GM21717 (cell line): ENCODE measurements around the gene FERMT3.
"Not testable (repeated sequence)": the region's sequence is repeated elsewhere in the genome, so short reads cannot be mapped to it uniquely, and the experiment has no call there.

Experiments used
- ATAC-seq: cut with Tn5 transposase; IDR thresholded peaks from one replicate; pipeline ENCODE4 v1.9.1; 2021; ENCODE audit warnings: mild to moderate bottlenecking, moderate library complexity; ENCODE audit not compliant: unreplicated experiment

The FERMT3 gene

DNA sequence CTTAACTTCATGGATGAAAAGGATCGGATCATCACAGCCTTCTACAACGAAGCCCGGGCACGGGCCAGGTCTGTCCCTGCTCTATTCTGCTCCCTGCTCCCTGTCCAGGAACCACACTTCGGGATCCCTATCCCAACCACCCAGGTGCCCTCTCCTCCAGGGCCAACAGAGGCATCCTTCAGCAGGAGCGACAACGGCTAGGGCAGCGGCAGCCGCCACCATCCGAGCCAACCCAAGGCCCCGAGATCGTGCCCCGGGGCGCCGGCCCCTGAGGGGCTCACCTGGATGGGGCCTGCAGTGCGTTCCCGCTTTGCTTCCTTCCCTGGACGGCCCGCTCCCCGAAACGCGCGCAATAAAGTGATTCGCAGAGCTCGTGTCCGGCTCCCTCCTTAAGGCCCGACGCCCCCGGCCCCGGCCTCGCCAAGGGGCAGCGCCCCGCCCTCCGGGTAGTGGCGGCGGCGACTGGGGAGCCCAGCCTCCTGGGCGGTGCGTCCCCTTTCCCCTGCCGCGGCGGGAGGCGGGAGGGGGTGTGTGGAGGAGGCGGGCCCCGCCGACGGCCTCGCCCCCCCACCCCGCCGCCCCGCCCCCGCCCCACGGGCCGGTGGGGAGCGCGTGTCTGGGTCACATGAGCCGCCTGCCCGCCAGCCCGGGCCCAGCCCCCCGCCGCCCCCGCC lies 27.5 kb downstream of the FERMT3 start, which contains the start of gene VEGFB:
Gene VEGFB (plus strand): TSS at position 672 of the 674 bp plus-strand sequence. CDS start 250 bp downstream, outside the sequence.
- no peak for ATAC-seq

- no peak for ATAC-seq
Observed at GRCh38 chr11:64234647-64235379, 28.3 kb downstream of the FERMT3 start.

DNA sequence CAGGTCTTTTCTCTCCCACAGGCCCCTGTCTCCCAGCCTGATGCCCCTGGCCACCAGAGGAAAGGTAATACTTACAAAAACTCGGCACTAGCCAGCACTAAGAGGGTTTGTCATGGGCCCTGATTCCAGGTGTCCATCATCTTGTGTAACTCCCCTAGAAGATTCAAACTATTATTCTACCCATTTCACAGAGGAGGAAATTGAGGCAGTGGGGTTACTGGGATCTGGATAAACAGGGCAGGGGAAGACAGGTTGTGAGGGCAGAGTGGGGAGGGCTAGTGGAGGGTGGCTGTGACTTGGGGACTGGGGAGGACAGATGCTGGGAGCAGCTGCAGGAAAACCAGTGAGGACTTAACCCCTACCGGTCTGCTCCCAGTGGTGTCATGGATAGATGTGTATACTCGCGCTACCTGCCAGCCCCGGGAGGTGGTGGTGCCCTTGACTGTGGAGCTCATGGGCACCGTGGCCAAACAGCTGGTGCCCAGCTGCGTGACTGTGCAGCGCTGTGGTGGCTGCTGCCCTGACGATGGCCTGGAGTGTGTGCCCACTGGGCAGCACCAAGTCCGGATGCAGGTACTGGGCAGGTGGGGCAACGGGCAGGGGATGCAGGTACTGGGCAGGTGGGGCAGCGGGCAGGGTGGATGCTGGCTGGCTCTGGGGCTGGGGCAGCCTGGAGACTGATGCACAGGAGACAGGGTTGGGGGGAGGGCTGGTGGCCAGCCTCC lies 29.1 kb downstream of the FERMT3 start:
- no peak for ATAC-seq

GRCh38 chr11:64237484-64237951 lies 31.0 kb downstream of the FERMT3 start:
- ATAC-seq: no peak

DNA sequence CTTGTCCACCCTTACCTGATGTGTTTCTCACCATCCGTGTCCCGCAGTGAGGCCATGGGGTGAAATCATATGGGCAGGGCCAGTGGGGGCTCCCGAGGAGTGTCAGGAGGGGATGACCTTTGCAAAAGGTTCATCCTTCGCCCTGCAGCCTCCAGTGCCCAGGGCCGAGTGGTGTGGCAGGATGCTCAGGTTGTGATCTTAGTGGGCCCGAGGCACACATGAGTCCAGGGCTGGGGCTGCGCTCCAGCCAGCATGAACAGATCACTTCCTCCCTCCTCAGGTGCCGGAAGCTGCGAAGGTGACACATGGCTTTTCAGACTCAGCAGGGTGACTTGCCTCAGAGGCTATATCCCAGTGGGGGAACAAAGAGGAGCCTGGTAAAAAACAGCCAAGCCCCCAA lies 31.6 kb downstream of the FERMT3 start:
- no peak for ATAC-seq

DNA sequence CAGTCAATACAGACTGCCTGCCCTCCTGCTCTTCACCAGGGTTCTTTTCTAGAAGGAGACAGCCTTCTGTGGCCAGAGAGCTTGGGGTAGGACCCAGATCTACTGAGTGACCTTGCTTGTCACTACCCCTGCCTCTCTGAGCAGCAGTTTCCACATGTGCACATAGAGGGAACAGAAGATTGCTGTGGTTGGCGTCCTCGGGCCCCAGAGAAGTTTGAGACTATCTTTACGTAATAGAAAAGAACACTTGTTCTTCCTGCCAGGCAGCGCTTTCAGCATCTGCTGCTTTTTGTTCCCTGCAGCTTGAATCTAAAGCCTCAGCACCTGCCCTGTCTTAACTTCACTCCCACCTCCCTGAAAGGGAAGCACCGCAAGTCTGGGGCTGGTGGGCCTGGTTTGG lies 32.5 kb downstream of the FERMT3 start:
- ATAC-seq: no peak

DNA sequence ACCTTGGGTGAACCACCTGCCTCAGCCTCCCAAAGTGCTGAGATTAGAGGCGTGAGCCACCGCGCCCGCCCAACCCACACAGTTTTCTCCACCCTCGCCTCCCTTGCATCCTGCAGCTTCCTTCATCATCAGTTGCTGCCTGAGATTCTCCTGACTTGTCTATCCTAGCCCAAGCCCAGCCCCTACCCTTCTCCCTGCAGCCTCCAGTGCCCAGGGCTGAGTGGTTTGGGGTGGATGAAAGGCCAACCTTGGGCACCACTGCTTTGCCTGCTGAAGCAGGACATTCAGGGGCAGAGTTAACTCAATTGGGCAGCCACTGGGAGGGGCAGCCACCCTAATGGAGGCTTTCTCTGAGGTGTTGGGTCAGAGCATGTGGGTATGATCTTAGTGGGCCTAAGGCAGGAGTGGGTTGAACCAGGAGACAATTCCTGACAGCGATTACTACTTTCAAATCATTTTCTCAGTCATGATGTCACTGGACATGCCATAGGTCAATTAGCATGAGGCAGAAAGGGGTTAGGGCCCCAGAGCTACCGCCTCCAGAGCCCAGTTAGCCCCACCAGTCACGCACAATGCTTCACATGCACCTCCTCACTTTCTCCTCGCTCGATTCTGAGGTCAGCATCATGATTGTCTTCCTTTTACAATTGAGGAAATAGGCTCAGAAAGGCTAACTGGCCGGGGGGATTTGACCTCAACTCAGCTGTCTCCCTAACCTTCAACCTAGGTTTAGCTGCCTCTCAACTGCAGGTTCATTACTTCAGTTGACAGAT lies 33.3 kb downstream of the FERMT3 start:
- ATAC-seq: no peak

GRCh38 chr11:64240435-64241240 lies 34.1 kb downstream of the FERMT3 start, which contains the start of gene FKBP2:
Gene FKBP2, plus strand, starts transcription at chr11:64241095. Its CDS starts 1,293 bp downstream, at chr11:64242388.
- ATAC-seq: peak; percentile 33

GRCh38 chr11:64241241-64241490 lies 34.6 kb downstream of the FERMT3 start:
- peak; percentile 49 for ATAC-seq

DNA sequence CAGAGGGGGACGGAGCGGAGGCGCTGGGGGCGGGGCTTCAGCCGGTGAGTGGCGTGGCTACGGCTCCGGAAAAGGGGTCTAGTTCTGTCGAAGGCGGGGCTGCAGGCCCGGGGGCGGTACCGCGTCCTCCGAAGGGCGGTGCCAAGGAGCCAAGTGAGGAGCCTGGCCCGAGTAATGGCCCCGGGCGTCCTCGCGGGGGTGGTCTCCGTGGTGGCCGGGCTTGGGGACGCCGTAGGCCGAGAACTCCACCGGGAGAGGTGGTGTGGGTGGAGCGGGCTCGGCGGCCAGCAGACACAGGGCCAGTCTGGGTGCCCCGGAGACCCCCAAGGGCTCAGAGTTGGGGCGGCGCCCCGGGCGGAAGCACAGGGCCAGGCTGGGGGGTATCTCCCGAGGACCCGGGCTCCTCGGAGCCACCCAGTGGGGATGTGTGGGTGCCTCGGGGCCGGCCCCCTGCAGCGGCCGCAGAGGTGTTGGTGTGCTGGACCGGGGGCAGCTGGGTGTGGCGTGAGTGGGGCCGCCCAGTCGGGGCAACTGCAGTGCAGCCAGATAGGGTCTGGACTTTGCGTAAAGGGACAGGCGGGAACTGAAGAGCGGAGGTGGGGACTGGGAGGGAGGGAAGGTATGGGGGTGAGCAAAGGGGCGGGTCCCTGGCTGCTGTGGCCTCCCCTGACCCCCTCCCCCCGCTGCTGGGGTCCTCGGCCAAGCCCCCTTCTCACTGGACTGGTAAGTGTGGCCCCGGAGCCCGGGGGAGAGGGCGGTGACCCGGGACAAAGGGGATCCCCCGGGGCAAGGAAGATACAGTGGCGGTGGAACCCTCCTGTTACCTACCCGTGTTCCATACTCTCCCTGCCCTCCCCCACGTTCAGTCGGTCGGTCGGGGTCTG lies 35.2 kb downstream of the FERMT3 start:
- peak; percentile 44 for ATAC-seq

DNA sequence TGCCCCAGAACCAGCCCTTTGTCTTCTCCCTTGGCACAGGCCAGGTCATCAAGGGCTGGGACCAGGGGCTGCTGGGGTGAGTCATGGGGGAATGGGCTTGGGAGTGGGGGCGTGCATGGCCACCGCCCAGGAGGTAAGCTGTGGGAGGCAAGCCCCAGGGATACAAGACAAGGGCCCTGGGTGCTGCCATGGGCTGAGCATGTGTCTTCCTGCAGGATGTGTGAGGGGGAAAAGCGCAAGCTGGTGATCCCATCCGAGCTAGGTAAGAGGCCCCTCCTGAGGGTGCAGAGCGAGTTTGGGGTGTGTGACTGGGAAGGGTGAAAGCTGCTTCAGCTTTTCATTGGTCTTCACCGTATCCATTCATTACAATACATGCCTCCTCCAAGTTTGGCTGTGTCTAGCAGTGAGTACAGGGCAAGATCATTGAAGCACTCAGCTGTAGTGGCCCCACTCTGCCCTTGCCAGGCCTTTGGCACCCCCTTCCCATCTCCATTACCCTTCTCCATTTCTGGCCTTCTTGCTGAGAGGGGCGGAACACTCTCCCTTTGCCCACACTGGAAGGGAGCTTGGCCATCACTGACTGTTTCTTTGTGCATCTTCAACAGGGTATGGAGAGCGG lies 36.8 kb downstream of the FERMT3 start:
- no peak for ATAC-seq

GRCh38 chr11:64244107-64244506 lies 37.6 kb downstream of the FERMT3 start:
- ATAC-seq: no peak

GRCh38 chr11:64244966-64245365 lies 38.4 kb downstream of the FERMT3 start:
- ATAC-seq: no peak

GRCh38 chr11:64245401-64245796 lies 38.9 kb downstream of the FERMT3 start:
- ATAC-seq: no peak

DNA sequence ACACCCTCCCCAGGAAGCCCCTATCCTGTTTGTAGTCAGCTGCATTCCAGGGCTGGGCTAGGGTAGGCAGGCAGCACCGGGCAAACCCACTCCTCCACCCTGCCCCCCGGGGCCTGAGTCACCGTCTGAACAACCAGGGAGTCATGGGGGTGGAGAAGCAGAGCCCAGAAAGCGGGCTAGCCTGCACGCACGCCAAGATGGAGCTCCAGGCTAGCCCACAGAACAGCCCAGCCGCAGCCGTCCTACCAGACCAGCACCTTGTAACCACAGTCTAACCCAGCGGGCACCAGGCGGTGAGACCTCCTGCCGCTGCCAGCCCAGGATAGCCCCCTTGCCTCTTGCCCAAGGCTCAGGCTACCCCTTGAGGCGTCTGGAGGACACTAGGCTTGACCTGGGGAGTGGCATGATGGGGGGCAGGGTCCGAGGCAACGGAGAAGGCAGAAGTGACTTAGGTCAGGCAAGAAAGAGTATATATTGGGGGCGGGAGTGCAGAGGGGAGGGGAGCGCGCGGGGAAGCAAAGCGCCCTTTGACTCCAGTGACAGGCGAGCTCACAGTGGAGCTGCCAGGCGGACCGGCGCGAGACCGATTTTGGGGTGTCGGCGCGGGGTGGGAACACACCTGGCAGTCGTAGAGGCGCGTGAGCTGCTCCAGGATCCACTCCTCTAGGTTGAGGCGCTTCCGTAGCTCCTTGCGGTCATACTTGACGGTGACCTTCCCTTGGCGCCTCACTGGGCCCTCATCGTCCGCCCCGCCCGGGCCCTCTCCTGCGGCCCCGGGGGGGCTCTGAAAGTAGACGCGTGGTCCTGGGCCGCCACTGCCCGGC lies 39.5 kb downstream of the FERMT3 start:
- ATAC-seq: no peak

DNA sequence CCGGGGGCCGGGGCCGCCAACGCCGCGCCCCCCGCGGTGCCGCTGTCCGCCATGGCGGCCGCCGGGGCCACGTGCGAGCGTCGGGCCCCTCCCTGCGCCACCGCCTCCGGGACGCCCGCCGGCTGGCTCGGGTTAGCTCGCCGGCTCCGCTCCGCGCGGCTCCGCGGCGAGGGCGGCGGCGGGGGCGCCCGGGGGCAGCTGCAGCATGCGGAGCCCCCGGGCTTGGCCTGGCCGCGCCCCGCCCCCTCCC lies 40.0 kb downstream of the FERMT3 start:
- not testable (repeated sequence) for ATAC-seq

GRCh38 chr11:64246871-64247728 lies 40.6 kb downstream of the FERMT3 start, which contains the start of gene PPP1R14B:
Gene PPP1R14B, minus strand, starts transcription at chr11:64246943. Its CDS starts 270 bp downstream, at chr11:64246673.
- ATAC-seq: no peak
